OCI-LY1 (cell line): Measurements from ENCODE around the gene COL19A1.

Experiments
- H2AFZ ChIP-seq: fragments of 200-600 bp; sonication (generic), shearing (Covaris generic); 2 replicates; pipeline ENCODE4 v1.6.0; 2014; ENCODE audit warnings: antibody characterized with exemption, mild to moderate bottlenecking, low read length
- H3F3A ChIP-seq: fragments of 200-600 bp; sonication (generic), shearing (Covaris generic); 2 replicates; pipeline ENCODE4 v1.6.0; 2014; ENCODE audit warnings: mild to moderate bottlenecking, antibody characterized with exemption, low read length, moderate library complexity; ENCODE audit not compliant: insufficient read depth
- H3K27ac ChIP-seq: fragments of 200-600 bp; sonication (generic); 2 replicates; pipeline ENCODE4 v1.5.1; 2014; ENCODE audit warnings: low read length, mixed run types, mild to moderate bottlenecking, low read depth; ENCODE audit not compliant: poor library complexity, severe bottlenecking
- H3K27me3 ChIP-seq: fragments of 200-600 bp; sonication (generic); 2 replicates; pipeline ENCODE4 v1.6.0; 2014; ENCODE audit warnings: antibody characterized with exemption, mild to moderate bottlenecking, low read length, moderate library complexity; ENCODE audit not compliant: insufficient read depth
- H3K36me3 ChIP-seq: fragments of 200-600 bp; sonication (generic); 2 replicates; pipeline ENCODE4 v1.6.1; 2014; ENCODE audit warnings: mild to moderate bottlenecking, antibody characterized with exemption, low read length, moderate library complexity, mixed read lengths; ENCODE audit not compliant: insufficient read depth
- H3K4me1 ChIP-seq: fragments of 200-600 bp; sonication (generic); 2 replicates; pipeline ENCODE4 v1.5.1; 2014; ENCODE audit warnings: mild to moderate bottlenecking, low read length, moderate library complexity; ENCODE audit not compliant: insufficient read depth, severe bottlenecking
- H3K4me2 ChIP-seq: fragments of 200-600 bp; sonication (generic), shearing (Covaris generic); 2 replicates; pipeline ENCODE4 v1.6.1; 2014; ENCODE audit warnings: low read length
- H3K4me3 ChIP-seq: fragments of 200-600 bp; sonication (generic); 2 replicates; pipeline ENCODE4 v1.5.1; 2014; ENCODE audit warnings: low read length, low read depth, mild to moderate bottlenecking, mixed read lengths; ENCODE audit not compliant: poor library complexity, severe bottlenecking
- H3K79me2 ChIP-seq: fragments of 200-600 bp; shearing (Covaris generic); 2 replicates; pipeline ENCODE4 v1.6.1; 2016; ENCODE audit warnings: mixed run types, low read length, mixed read lengths; ENCODE audit not compliant: insufficient read depth
- H3K9ac ChIP-seq: fragments of 200-600 bp; sonication (generic), shearing (Covaris generic); 2 replicates; pipeline ENCODE4 v1.6.1; 2014; ENCODE audit warnings: mild to moderate bottlenecking, low read length, mixed read lengths
- H3K9me2 ChIP-seq: fragments of 200-600 bp; sonication (generic), shearing (Covaris generic); 2 replicates; pipeline ENCODE4 v1.6.1; 2014; ENCODE audit warnings: low read depth, mild to moderate bottlenecking, low read length, mixed read lengths
- H3K9me3 ChIP-seq: fragments of 200-600 bp; shearing (Covaris generic); 2 replicates; pipeline ENCODE4 v1.6.1; 2014; ENCODE audit warnings: low read length, mixed read lengths
- H4K20me1 ChIP-seq: fragments of 200-600 bp; sonication (generic), shearing (Covaris generic); 2 replicates; pipeline ENCODE4 v1.6.0; 2016; ENCODE audit warnings: mild to moderate bottlenecking, low read length; ENCODE audit not compliant: insufficient read depth
- EZH2 ChIP-seq: fragments of 200-600 bp; sonication (generic), shearing (Covaris generic); IDR thresholded peaks from 2 replicates; pipeline ENCODE4 v1.8.0; 2017; ENCODE audit warnings: borderline replicate concordance, mixed run types, mild to moderate bottlenecking, antibody characterized with exemption, low read length, moderate library complexity, mixed read lengths
- TF ChIP-seq, protein P1 (sequence below): fragments of 200-600 bp; sonication (generic), shearing (Covaris generic); IDR thresholded peaks from 2 replicates; pipeline ENCODE4 v1.5.1; 2017; ENCODE audit warnings: mild to moderate bottlenecking, antibody characterized with exemption, low read length, moderate library complexity, mixed read lengths

Gene COL19A1

DNA sequence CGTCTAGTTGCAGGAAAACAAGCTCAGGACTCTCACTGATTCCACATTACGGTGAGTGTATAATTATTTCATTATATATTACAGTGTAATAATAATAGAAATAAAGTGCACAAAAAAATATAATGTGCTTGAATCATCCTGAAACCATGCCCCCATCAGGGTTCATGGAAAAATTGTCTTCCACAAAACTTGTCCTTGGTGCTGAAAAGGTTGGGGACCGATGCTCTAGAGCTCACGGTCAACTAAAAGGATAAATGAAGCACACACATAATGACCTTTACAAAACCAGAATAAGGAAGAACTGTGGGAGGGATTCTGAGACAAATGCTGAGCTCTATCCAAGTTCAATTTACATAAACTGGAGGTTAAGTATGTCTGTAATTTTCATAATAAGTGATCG lies 194.3 kb downstream of the COL19A1 start:
- no peaks in the 10 kb centered on the region for H3K4me1 ChIP-seq

DNA sequence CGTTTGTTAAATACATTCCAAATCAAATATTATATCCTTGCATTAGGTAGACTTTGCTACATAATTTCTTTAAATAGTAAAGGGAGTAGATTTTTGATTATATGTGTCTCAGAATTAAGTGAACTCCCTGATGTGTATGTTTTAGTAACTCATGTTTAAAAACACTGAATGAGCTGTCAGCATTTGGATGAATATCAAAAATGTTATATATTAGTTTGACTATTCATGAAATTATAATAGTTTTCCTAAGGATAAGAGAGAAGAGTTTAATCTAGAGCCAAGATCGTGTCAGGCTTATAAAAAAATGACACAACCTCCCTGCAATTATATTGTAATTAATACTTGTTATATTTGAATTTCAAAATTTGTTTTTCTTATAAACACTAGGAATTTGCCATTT lies 195.2 kb downstream of the COL19A1 start:
- Histone ChIP-seq H4K20me1 (no peaks in the 10 kb centered on the region), H3K9me2 (no peaks in the 10 kb centered on the region), H3K27me3 (no peaks in the 10 kb centered on the region), H3K36me3 (no peaks in the 10 kb centered on the region), H2AFZ (no peak overlapping the region), H3K4me1 (no peaks in the 10 kb centered on the region), H3K9me3 (no peaks in the 10 kb centered on the region), H3K4me2 (no peak overlapping the region), H3K27ac (no peak overlapping the region), H3K79me2 (no peaks in the 10 kb centered on the region), H3F3A (no peaks in the 10 kb centered on the region), H3K9ac (no peak overlapping the region), H3K4me3 (no peak overlapping the region)
- TF ChIP-seq EZH2: no peak

More for the DNA sequence above, 194.3 kb downstream of the COL19A1 start:
- TF ChIP-seq, protein P1, sequence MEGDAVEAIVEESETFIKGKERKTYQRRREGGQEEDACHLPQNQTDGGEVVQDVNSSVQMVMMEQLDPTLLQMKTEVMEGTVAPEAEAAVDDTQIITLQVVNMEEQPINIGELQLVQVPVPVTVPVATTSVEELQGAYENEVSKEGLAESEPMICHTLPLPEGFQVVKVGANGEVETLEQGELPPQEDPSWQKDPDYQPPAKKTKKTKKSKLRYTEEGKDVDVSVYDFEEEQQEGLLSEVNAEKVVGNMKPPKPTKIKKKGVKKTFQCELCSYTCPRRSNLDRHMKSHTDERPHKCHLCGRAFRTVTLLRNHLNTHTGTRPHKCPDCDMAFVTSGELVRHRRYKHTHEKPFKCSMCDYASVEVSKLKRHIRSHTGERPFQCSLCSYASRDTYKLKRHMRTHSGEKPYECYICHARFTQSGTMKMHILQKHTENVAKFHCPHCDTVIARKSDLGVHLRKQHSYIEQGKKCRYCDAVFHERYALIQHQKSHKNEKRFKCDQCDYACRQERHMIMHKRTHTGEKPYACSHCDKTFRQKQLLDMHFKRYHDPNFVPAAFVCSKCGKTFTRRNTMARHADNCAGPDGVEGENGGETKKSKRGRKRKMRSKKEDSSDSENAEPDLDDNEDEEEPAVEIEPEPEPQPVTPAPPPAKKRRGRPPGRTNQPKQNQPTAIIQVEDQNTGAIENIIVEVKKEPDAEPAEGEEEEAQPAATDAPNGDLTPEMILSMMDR: no peak
- TF ChIP-seq EZH2: no peak
- H2AFZ ChIP-seq: no peak overlapping the region
- no peak overlapping the region for H3K27ac ChIP-seq
- no peaks in the 10 kb centered on the region for H3K79me2 ChIP-seq
- H3F3A ChIP-seq: no peaks in the 10 kb centered on the region
- H3K9me3 ChIP-seq: no peaks in the 10 kb centered on the region
- H4K20me1 ChIP-seq: no peaks in the 10 kb centered on the region
- H3K9me2 ChIP-seq: no peaks in the 10 kb centered on the region
- H3K27me3 ChIP-seq: no peaks in the 10 kb centered on the region
- H3K36me3 ChIP-seq: no peaks in the 10 kb centered on the region
- no peak overlapping the region for H3K4me3 ChIP-seq
- no peak overlapping the region for H3K4me2 ChIP-seq
- no peak overlapping the region for H3K9ac ChIP-seq

DNA sequence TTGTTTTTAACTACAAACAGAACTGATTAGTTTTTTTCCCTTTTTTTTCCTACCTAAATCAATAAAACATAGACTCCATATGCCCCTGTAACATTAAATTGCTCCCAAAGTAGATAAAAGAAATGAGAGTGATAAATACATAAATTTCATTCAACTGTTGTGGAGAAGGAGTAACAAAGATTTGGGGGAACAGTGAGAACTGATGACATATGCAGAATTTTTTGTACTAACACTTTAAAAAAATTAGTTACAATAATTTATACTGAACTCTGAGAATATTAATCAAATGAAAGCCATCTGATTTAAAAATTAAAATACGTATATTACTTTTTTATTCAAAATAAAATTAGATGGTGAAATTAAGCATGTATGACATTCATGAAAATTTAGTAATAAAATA lies 195.7 kb downstream of the COL19A1 start:
- TF ChIP-seq EZH2: no peak
- TF ChIP-seq, protein P1: no peak

DNA sequence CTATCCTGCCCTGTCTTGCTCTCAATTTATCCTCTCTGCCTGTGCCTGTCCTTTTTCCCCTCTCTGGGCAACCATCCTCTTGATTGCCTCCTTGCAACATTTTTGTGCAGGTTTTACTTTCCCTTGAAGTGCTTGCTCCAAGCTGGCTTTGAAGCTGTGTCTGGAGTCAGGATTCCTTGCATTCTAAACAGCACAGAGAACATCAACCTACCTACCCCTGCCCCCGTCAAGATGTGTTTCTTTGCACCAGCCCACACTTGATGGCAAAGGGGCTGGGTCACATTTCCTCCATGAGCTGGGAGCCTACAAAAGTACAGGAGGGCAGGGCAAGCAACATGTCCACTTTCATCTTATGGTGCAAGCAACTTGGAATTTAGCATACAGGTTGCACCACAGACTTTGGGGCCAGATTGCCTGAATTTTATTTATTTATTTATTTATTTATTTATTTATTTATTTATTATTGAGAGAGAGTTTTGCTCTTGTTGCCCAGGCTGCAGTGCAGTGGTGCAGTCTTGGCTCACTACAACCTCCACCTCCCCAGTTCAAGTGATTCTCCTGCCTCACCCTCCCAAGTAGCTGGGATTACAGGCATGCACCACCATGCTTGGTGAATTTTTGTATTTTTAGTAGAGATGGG lies 206.3 kb downstream of the COL19A1 start:
- H3K36me3 ChIP-seq: no peaks in the 10 kb centered on the region
- no peak for TF ChIP-seq EZH2
- TF ChIP-seq, protein P1: no peak
- H3K9ac ChIP-seq: no peak overlapping the region
- H3K79me2 ChIP-seq: no peaks in the 10 kb centered on the region
- H3K9me2 ChIP-seq: no peaks in the 10 kb centered on the region
- H3K27ac ChIP-seq: no peak overlapping the region
- H3K27me3 ChIP-seq: no peaks in the 10 kb centered on the region
- no peaks in the 10 kb centered on the region for H3K4me1 ChIP-seq
- H4K20me1 ChIP-seq: no peaks in the 10 kb centered on the region
- no peaks in the 10 kb centered on the region for H3K9me3 ChIP-seq
- no peak overlapping the region for H3K4me3 ChIP-seq
- H2AFZ ChIP-seq: no peak overlapping the region
- H3F3A ChIP-seq: no peaks in the 10 kb centered on the region
- no peak overlapping the region for H3K4me2 ChIP-seq

More for the DNA sequence above, 195.7 kb downstream of the COL19A1 start:
- H3K4me2 ChIP-seq: no peak overlapping the region
- H3K9ac ChIP-seq: no peak overlapping the region
- H3K36me3 ChIP-seq: no peaks in the 10 kb centered on the region
- H3K79me2 ChIP-seq: no peaks in the 10 kb centered on the region
- H3K9me2 ChIP-seq: no peaks in the 10 kb centered on the region
- H3K9me3 ChIP-seq: no peaks in the 10 kb centered on the region
- no peak overlapping the region for H3K4me3 ChIP-seq
- no peaks in the 10 kb centered on the region for H4K20me1 ChIP-seq
- no peak overlapping the region for H2AFZ ChIP-seq
- no peaks in the 10 kb centered on the region for H3K4me1 ChIP-seq
- H3K27ac ChIP-seq: no peak overlapping the region
- no peaks in the 10 kb centered on the region for H3K27me3 ChIP-seq
- no peaks in the 10 kb centered on the region for H3F3A ChIP-seq
